SK-N-SH treated with all-trans-retinoic acid at 6 μM for 48 hours (cell line): ENCODE results near the gene HMX1.

Experiments
- ARNTL ChIP-seq: fragments of 450-650 bp; formaldehyde crosslinking; IDR thresholded peaks from 2 replicates; pipeline ENCODE4 v1.5.0; 2020; ENCODE audit warnings: low read depth, mild to moderate bottlenecking, moderate library complexity, borderline replicate concordance
- CSDC2 ChIP-seq: fragments of 250-450 bp; sonication (Bioruptor Pico); IDR thresholded peaks from 2 replicates; pipeline ENCODE4 v1.5.0; 2020; ENCODE audit warnings: mild to moderate bottlenecking, moderate library complexity
- ESRRG ChIP-seq: fragments of 250-450 bp; sonication (Bioruptor Pico); IDR thresholded peaks from 2 replicates; pipeline ENCODE4 v1.6.1; 2021; ENCODE audit warnings: mild to moderate bottlenecking
- GLIS3 ChIP-seq: fragments of 250-450 bp; sonication (Bioruptor Pico); IDR thresholded peaks from 2 replicates; pipeline ENCODE4 v1.5.0; 2020; ENCODE audit warnings: mild to moderate bottlenecking, moderate library complexity
- ISL1 ChIP-seq: fragments of 250-450 bp; sonication (Bioruptor Pico); IDR thresholded peaks from 2 replicates; pipeline ENCODE4 v2.1.2; 2022; ENCODE audit warnings: mild to moderate bottlenecking, moderate library complexity
- RARB ChIP-seq: fragments of 250-450 bp; sonication (Bioruptor Pico); IDR thresholded peaks from 2 replicates; pipeline ENCODE4 v1.8.0; 2021; ENCODE audit warnings: mild to moderate bottlenecking, moderate library complexity
- SNAI2 ChIP-seq: fragments of 250-450 bp; sonication (Bioruptor Pico); IDR thresholded peaks from 2 replicates; pipeline ENCODE4 v1.5.0; 2020; ENCODE audit warnings: mild to moderate bottlenecking, moderate library complexity
- ZFP3 ChIP-seq: fragments of 250-450 bp; sonication (Bioruptor Pico); IDR thresholded peaks from 2 replicates; pipeline ENCODE4 v1.5.0; 2020; ENCODE audit warnings: mild to moderate bottlenecking, moderate library complexity
- ZNF8 ChIP-seq: fragments of 450-650 bp; formaldehyde crosslinking; IDR thresholded peaks from 2 replicates; pipeline ENCODE4 v1.5.0; 2020; ENCODE audit warnings: mild to moderate bottlenecking, moderate library complexity
- TF ChIP-seq, protein P1 (sequence below): fragments of 250-450 bp; sonication (Bioruptor Pico); IDR thresholded peaks from 2 replicates; pipeline ENCODE4 v1.8.0; 2020; ENCODE audit warnings: mild to moderate bottlenecking, moderate library complexity, borderline replicate concordance
- TF ChIP-seq, protein P2 (sequence below): fragments of 250-450 bp; sonication (Bioruptor Pico); IDR thresholded peaks from 2 replicates; pipeline ENCODE4 v1.5.1; 2020; ENCODE audit warnings: low read depth, mild to moderate bottlenecking, moderate library complexity

DNA sequence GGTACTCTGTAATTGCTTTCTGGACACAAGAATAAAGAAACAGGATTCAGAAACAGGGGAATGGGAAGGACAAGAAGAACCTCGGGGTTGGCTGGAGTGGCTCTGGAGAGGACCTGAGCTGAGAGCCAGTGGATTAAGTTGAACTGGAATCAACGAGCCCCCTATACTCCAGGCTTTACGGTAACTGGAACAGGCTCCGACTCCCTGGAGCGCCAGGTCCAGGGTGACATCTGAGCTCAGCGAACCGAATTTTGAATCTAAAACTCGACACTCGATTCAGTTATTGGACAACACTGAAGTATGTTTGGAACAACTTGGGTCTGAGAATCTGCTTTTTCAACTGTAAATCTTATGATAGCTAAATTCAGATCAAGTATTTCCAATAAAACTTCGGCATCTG is 23.9 kb downstream of the HMX1 start:
- no peak for TF ChIP-seq GLIS3 (CRISPR knock-in tag)
- no peak for TF ChIP-seq SNAI2
- no peak for TF ChIP-seq RARB (CRISPR knock-in tag)
- TF ChIP-seq ZFP3 (CRISPR knock-in tag) = no peak
- TF ChIP-seq ESRRG (CRISPR knock-in tag) = no peak
- TF ChIP-seq, protein P1, sequence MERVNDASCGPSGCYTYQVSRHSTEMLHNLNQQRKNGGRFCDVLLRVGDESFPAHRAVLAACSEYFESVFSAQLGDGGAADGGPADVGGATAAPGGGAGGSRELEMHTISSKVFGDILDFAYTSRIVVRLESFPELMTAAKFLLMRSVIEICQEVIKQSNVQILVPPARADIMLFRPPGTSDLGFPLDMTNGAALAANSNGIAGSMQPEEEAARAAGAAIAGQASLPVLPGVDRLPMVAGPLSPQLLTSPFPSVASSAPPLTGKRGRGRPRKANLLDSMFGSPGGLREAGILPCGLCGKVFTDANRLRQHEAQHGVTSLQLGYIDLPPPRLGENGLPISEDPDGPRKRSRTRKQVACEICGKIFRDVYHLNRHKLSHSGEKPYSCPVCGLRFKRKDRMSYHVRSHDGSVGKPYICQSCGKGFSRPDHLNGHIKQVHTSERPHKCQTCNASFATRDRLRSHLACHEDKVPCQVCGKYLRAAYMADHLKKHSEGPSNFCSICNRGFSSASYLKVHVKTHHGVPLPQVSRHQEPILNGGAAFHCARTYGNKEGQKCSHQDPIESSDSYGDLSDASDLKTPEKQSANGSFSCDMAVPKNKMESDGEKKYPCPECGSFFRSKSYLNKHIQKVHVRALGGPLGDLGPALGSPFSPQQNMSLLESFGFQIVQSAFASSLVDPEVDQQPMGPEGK (CRISPR knock-in tag) = no peak
- no peak for TF ChIP-seq ZNF8 (CRISPR knock-in tag)
- TF ChIP-seq, protein P2, sequence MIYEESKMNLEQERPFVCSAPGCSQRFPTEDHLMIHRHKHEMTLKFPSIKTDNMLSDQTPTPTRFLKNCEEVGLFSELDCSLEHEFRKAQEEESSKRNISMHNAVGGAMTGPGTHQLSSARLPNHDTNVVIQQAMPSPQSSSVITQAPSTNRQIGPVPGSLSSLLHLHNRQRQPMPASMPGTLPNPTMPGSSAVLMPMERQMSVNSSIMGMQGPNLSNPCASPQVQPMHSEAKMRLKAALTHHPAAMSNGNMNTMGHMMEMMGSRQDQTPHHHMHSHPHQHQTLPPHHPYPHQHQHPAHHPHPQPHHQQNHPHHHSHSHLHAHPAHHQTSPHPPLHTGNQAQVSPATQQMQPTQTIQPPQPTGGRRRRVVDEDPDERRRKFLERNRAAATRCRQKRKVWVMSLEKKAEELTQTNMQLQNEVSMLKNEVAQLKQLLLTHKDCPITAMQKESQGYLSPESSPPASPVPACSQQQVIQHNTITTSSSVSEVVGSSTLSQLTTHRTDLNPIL = no peak
- TF ChIP-seq ISL1 (CRISPR knock-in tag) = no peak
- TF ChIP-seq ARNTL (CRISPR knock-in tag) = no peak
- no peak for TF ChIP-seq CSDC2 (CRISPR knock-in tag)
